SU-DHL-6 (cell line): ENCODE results near the gene TSC2.
"Not testable (repeated sequence)": the region's sequence is repeated elsewhere in the genome, so short reads cannot be mapped to it uniquely, and the experiment has no call there.

Source experiments
- EZH2phosphoT487 ChIP-seq: fragments of 200-600 bp; sonication (generic), shearing (Covaris generic); conservative IDR thresholded peaks from 2 replicates; pipeline ENCODE4 v1.6.1; 2018; ENCODE audit warnings: mild to moderate bottlenecking, antibody characterized with exemption, low read length, moderate library complexity, mixed read lengths
- TF ChIP-seq, protein P1 (sequence below): fragments of 200-600 bp; sonication (generic); IDR thresholded peaks from one replicate; pipeline ENCODE4 v1.5.1; 2017; ENCODE audit warnings: antibody characterized with exemption, mild to moderate bottlenecking, low read length, moderate library complexity; ENCODE audit not compliant: insufficient read depth, poor library complexity, severe bottlenecking

GRCh38 chr16:2121325-2121724 lies 73.5 kb downstream of the TSC2 start:
- TF ChIP-seq, protein P1, sequence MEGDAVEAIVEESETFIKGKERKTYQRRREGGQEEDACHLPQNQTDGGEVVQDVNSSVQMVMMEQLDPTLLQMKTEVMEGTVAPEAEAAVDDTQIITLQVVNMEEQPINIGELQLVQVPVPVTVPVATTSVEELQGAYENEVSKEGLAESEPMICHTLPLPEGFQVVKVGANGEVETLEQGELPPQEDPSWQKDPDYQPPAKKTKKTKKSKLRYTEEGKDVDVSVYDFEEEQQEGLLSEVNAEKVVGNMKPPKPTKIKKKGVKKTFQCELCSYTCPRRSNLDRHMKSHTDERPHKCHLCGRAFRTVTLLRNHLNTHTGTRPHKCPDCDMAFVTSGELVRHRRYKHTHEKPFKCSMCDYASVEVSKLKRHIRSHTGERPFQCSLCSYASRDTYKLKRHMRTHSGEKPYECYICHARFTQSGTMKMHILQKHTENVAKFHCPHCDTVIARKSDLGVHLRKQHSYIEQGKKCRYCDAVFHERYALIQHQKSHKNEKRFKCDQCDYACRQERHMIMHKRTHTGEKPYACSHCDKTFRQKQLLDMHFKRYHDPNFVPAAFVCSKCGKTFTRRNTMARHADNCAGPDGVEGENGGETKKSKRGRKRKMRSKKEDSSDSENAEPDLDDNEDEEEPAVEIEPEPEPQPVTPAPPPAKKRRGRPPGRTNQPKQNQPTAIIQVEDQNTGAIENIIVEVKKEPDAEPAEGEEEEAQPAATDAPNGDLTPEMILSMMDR = not testable (repeated sequence)
- not testable (repeated sequence) for TF ChIP-seq EZH2phosphoT487
